ENCODE measurements around the gene ZBTB42. TPM values are rescaled to one million over a fixed set of nuclear protein-coding genes. Genes with fewer than 3 reads are reported as not detected.

Gene ZBTB42
- total RNA-seq, 1 donor from 2014 or later, result 2.6 TPM

GRCh38 chr14:104785708-104786080 is 15.2 kb upstream of the ZBTB42 start:
- TF ChIP-seq CTCF (IDR thresholded peaks at IDR 0.05), result no peak
- Mint-ChIP-seq H3K9me3 (ENCODE audit: low read depth) (no peaks in the 10 kb centered on the region), H3K4me3 (ENCODE audit: unreplicated experiment) (no peak overlapping the region), H3K4me1 (ENCODE audit: low read depth) (no peaks in the 10 kb centered on the region), H3K27ac (ENCODE audit: unreplicated experiment) (no peak overlapping the region), H3K36me3 (ENCODE audit: low read depth) (no peaks in the 10 kb centered on the region), H3K27me3 (ENCODE audit: low read depth) (no peaks in the 10 kb centered on the region)
- DNase-seq (ENCODE audit: low spot score), result no peak

- H3K4me3 Mint-ChIP-seq (ENCODE audit: unreplicated experiment), result no peak overlapping the region
- no peak overlapping the region for H3K27ac Mint-ChIP-seq (ENCODE audit: unreplicated experiment)
- H3K9me3 Mint-ChIP-seq (ENCODE audit: low read depth), result no peaks in the 10 kb centered on the region
- no peaks in the 10 kb centered on the region for H3K27me3 Mint-ChIP-seq (ENCODE audit: low read depth)
- no peak for DNase-seq (ENCODE audit: low spot score)
- TF ChIP-seq CTCF (IDR thresholded peaks at IDR 0.05), result no peak
- H3K36me3 Mint-ChIP-seq (ENCODE audit: low read depth), result no peaks in the 10 kb centered on the region
- no peaks in the 10 kb centered on the region for H3K4me1 Mint-ChIP-seq (ENCODE audit: low read depth)
Observed at GRCh38 chr14:104786091-104786586, 14.8 kb upstream of the ZBTB42 start.

GRCh38 chr14:104786726-104787675 is 13.9 kb upstream of the ZBTB42 start:
- no peak for DNase-seq (ENCODE audit: low spot score)
- H3K36me3 Mint-ChIP-seq (ENCODE audit: low read depth), result no peaks in the 10 kb centered on the region
- H3K9me3 Mint-ChIP-seq (ENCODE audit: low read depth), result no peaks in the 10 kb centered on the region
- H3K27me3 Mint-ChIP-seq (ENCODE audit: low read depth), result no peaks in the 10 kb centered on the region
- TF ChIP-seq CTCF (IDR thresholded peaks at IDR 0.05), result no peak
- H3K27ac Mint-ChIP-seq (ENCODE audit: unreplicated experiment), result no peak overlapping the region
- H3K4me1 Mint-ChIP-seq (ENCODE audit: low read depth), result peaks cover 4% of the 10 kb centered on the region
- H3K4me3 Mint-ChIP-seq (ENCODE audit: unreplicated experiment), result no peak overlapping the region

- Mint-ChIP-seq H3K36me3 (ENCODE audit: low read depth) (no peaks in the 10 kb centered on the region), H3K4me3 (ENCODE audit: unreplicated experiment) (no peak overlapping the region), H3K27ac (ENCODE audit: unreplicated experiment) (no peak overlapping the region), H3K4me1 (ENCODE audit: low read depth) (peaks cover 10% of the 10 kb centered on the region), H3K27me3 (ENCODE audit: low read depth) (no peaks in the 10 kb centered on the region), H3K9me3 (ENCODE audit: low read depth) (no peaks in the 10 kb centered on the region)
- DNase-seq (ENCODE audit: low spot score), result no peak
- TF ChIP-seq CTCF (IDR thresholded peaks at IDR 0.05), result no peak
Observed at GRCh38 chr14:104787736-104788135, 13.2 kb upstream of the ZBTB42 start.

GRCh38 chr14:104788161-104788818 is 12.6 kb upstream of the ZBTB42 start:
- DNase-seq (ENCODE audit: low spot score), result no peak

More at GRCh38 chr14:104788161-104788818, 12.6 kb upstream of the ZBTB42 start:
- Mint-ChIP-seq H3K9me3 (ENCODE audit: low read depth) (no peaks in the 10 kb centered on the region), H3K4me3 (ENCODE audit: unreplicated experiment) (no peak overlapping the region), H3K27ac (ENCODE audit: unreplicated experiment) (no peak overlapping the region), H3K4me1 (ENCODE audit: low read depth) (peaks cover 15% of the 10 kb centered on the region), H3K27me3 (ENCODE audit: low read depth) (no peaks in the 10 kb centered on the region), H3K36me3 (ENCODE audit: low read depth) (no peaks in the 10 kb centered on the region)
- no peak for TF ChIP-seq CTCF (IDR thresholded peaks at IDR 0.05)

Data from chondrocyte (in vitro differentiated cells).